ENCODE data around the gene SNX25.

SNX25 gene

GRCh38 chr4:185384061-185384460, 174.7 kb downstream of the SNX25 start:
- DNase-seq: no peak

DNA sequence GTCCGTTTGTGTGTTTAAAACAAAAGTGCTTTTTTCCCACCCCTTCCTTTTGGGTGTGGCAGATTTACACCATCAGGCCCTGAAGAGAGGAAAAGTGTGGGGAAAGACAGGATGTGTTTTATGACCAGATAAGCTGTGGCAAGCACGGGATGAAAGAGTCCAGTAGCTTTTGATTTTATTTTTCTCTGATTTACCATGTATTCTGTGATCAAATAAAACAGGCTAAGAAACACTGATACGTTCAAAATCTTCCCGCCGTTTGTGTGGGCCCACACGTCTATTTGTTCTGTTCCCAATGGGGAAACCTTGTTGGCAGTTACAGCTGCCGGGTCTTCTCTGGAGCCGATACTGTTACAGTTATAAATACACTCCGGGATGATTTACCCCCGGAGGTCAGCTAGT, 175.5 kb downstream of the SNX25 start:
- DNase-seq: no peak

GRCh38 chr4:185387957-185388356, 178.6 kb downstream of the SNX25 start:
- DNase-seq: no peak

GRCh38 chr4:185390941-185391340, 181.5 kb downstream of the SNX25 start:
- DNase-seq: no peak

DNA sequence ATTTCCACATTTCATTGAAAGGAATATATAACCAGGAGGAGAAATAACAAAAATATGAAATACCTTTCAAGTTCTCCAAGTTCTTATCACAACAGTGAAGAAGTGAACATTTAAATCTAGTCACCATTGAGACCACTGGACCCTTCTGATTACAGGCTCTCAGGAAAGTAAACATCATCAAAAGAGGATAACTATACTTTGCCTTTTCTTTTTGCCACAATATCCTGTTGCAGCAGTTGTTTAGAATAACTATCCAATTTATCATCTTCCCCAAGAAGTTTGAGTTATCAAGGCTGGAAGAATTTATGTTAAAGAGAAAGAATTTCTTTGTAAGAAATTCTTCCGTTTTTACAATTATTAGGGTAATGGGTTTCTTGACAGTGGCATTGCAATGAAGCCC, 182.8 kb downstream of the SNX25 start:
- DNase-seq: no peak

- no peak for DNase-seq
Observed at GRCh38 chr4:185394568-185395237, 185.3 kb downstream of the SNX25 start.

- peak; percentile 8 for DNase-seq
Observed at GRCh38 chr4:185395238-185395955, 186.0 kb downstream of the SNX25 start, which contains the start of gene LRP2BP. TSS of gene LRP2BP (minus strand) at chr4:185395924. CDS start at chr4:185378186, 17,738 bp downstream.

DNA sequence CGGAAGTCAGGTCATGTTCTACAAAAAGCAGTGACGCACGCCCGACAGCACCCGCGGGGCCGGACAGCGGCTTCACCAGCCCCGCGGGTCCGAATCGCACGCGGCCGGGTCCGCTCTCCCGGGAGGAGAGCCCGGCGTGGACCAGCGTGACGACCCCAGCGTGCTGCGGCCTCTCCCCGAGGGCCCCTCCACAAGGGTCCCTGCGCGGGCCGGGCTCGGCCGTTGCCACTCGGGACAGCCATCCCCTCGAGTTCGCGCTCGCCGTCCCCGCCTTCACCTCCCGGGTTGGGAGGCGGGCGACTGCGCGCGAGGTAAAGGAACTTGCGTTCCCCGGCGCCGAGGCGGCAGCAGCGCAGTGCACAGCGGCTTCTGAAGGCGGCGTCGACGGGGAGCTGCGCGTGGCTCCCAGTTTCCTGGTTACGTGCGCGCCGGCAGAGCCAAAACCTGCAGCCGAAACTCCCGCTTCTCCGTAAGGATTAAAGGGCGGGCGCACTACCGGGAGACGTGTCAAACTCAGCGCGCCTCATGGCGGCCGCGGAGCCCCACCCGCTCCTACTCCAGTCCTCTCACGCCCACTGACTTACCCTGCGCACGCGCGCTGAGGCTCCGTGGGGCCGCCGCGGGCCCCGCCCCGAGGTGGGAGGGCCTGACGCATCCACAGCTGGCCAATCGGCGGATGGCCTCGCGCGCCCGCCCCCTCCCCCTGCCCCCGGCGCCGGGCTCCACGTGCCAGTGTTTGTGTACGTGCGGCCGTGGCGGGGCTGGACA, 186.7 kb downstream of the SNX25 start:
- DNase-seq: peak; percentile 69

- DNase-seq: no peak
Observed at GRCh38 chr4:185396724-185397385, 187.5 kb downstream of the SNX25 start, which contains the start of gene ANKRD37. TSS of gene ANKRD37 (plus strand) at chr4:185396841. CDS start at chr4:185396924, 83 bp downstream.

DNA sequence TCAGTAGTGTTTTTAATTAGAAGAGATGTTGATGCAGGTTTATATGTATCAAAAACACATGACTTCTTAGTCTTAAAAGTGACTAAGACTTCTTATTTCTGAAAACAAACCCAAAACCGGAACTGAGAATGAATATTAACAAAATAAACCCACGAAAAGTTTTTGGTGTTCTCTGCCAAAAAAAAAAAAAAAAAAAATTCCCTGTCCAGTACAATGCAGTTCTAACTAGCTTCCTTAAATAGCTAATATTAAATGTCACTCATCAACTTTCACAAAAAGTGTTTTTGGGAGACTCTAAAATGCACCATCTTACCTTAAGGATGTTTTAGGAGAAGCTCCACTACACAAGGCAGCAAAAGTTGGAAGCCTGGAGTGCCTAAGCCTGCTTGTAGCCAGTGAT, 189.2 kb downstream of the SNX25 start:
- DNase-seq: no peak

GRCh38 chr4:185399466-185399865, 190.1 kb downstream of the SNX25 start:
- no peak for DNase-seq

DNA sequence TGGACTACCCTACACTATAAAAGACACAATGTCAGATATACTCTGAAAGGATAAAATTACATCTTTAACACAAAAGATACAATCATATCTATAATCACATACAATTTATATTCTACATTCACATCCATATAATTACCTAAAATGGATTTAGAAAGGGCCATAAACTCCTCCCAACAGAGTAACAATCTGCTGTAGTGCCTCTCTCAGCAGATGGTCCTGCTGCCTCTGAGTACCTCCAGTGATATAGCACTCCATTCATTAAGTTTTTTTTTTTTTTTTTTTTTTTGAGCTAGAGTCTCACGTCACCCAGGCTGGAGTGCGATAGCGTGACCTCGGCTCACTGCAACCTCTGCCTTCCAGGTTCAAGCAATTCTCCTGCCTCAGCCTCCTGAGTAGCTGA, 194.6 kb downstream of the SNX25 start:
- DNase-seq: peak; percentile 57

GRCh38 chr4:185405296-185405999, 196.1 kb downstream of the SNX25 start:
- DNase-seq: no peak

DNA sequence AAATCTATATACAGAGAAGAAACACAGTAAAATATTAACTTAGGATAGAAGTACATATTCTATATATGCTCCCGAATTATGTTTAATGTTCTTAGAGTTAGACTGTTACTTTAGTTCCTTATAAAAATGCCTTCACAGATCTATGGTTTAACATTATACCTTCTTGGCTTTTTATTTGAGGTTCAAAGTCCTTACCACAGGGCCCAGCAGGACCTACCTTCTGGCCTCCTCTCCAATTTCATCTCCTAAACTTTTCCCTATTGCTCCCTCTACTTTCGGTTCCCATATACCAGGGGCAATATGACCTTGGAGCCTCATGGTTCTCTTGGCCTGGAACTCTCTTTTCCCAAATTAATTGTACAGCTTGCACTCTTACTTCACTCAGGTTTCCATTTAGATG, 199.0 kb downstream of the SNX25 start:
- DNase-seq: no peak

GRCh38 chr4:185411849-185412248, 202.5 kb downstream of the SNX25 start:
- DNase-seq: no peak

GRCh38 chr4:185412412-185412811, 203.0 kb downstream of the SNX25 start:
- no peak for DNase-seq

Data from NCI-H1694 (cell line).